Left ventricle myocardium inferior (tissue), 1 donor: ENCODE data around the gene TTLL12. TPM values are rescaled to one million over a fixed set of nuclear protein-coding genes. Genes with fewer than 3 reads are reported as not detected.

Experiments
- total RNA-seq: library from RNA; stranded (reverse); fragmentation: NEBNext Ultra II Directional; extraction: Animal tissue kit (Norgen Biotek cat#: 25700); gene quantifications from one replicate; pipeline ENCODE4 v1.2.1, GENCODE V29; 2021
- donor health status: DM: no; HTN: yes; CAD: no; lungs with severe emphysema.

TTLL12 gene
- total RNA-seq, 1 donor from 2014 or later: 12.6 TPM

Other genes with a start within 250 kb of the TTLL12 start
- gene PACSIN2, start 172.0 kb downstream of the TTLL12 start, total RNA-seq: 64.8 TPM
- 8.5 TPM for gene TTLL1, start 97.7 kb downstream of the TTLL12 start, total RNA-seq
- gene BIK, start 76.4 kb downstream of the TTLL12 start, total RNA-seq: 0.41 TPM
- gene MCAT, start 43.7 kb downstream of the TTLL12 start, total RNA-seq: 16.4 TPM
- 128 TPM for gene TSPO, start 35.6 kb downstream of the TTLL12 start, total RNA-seq
- gene SCUBE1, start 156.2 kb upstream of the TTLL12 start, total RNA-seq: 0.14 TPM
- gene MPPED1, start 224.9 kb upstream of the TTLL12 start, total RNA-seq: not detected